ENCODE results near the gene PKM. TPM values are rescaled to one million over a fixed set of nuclear protein-coding genes. Genes with fewer than 3 reads are reported as not detected.
A peak's percentile ranks its signal among the peaks of the same experiment; 100 is the strongest.

PKM gene
- total RNA-seq, 1 donor from 2014 or later = 604 TPM

DNA sequence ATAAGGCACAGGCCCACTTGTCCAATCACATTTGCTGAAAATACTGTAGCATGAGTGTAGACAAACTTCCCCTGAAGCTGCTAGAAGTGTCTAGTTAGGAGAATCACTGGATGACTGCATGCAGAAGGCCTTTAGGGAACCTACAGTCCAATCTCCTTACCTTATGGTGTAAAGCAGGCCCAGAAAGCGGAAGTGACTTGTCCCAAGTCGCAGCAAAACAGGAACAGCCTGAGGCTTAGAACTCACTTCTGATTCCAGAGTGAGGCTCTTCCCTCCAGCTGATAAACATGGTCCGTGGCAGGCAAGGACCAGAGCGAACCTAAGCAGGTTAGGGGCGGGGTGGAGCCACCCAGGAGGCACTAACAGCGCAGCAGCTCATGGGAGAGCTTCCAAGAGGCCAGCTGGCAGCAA lies 35.9 kb downstream of the PKM start:
- H3K4me3 Mint-ChIP-seq (ENCODE audit: unreplicated experiment) = no peak overlapping the region
- peaks cover 24% of the 10 kb centered on the region for H3K36me3 Mint-ChIP-seq (ENCODE audit: low read depth, unreplicated experiment)
- peaks cover 9% of the 10 kb centered on the region for H3K27me3 Mint-ChIP-seq (ENCODE audit: unreplicated experiment)
- H3K9me3 Mint-ChIP-seq (ENCODE audit: unreplicated experiment) = no peaks in the 10 kb centered on the region
- no peak overlapping the region for H3K27ac Mint-ChIP-seq (ENCODE audit: unreplicated experiment)
- H3K4me1 Mint-ChIP-seq (ENCODE audit: unreplicated experiment) = peaks cover 4% of the 10 kb centered on the region
- TF ChIP-seq, protein P1, sequence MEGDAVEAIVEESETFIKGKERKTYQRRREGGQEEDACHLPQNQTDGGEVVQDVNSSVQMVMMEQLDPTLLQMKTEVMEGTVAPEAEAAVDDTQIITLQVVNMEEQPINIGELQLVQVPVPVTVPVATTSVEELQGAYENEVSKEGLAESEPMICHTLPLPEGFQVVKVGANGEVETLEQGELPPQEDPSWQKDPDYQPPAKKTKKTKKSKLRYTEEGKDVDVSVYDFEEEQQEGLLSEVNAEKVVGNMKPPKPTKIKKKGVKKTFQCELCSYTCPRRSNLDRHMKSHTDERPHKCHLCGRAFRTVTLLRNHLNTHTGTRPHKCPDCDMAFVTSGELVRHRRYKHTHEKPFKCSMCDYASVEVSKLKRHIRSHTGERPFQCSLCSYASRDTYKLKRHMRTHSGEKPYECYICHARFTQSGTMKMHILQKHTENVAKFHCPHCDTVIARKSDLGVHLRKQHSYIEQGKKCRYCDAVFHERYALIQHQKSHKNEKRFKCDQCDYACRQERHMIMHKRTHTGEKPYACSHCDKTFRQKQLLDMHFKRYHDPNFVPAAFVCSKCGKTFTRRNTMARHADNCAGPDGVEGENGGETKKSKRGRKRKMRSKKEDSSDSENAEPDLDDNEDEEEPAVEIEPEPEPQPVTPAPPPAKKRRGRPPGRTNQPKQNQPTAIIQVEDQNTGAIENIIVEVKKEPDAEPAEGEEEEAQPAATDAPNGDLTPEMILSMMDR (IDR thresholded peaks at IDR 0.05; ENCODE audit: unreplicated experiment) = no peak
- DNase-seq (ENCODE audit: low spot score) = no peak

DNA sequence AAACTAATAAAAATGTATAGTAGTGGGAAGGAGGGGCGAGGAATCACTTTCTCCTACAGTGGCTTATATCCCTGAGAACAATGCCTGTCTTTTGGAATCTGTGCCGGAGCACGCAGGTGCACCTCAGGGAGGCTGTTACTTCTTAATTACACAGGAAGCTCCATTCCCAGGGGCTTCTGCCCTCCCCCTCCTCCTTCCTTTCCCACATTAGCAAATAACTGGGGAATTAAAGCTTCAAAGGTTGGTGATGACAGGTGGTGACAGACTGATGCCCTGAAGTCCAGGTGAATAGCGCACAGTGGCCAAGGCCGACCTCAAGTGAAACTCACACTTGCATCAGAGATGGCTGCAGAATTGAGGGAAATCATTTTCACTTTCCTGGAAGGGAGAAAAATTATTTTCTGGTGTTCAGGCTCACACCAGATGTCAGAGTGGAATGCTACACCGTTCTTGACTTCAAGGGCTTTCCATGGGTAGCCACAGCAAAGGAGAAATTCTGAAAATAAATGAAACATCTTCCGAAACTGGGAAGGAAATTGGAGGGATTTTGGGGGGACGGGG lies 37.1 kb downstream of the PKM start:
- H3K4me3 Mint-ChIP-seq (ENCODE audit: unreplicated experiment) = no peak overlapping the region
- no peaks in the 10 kb centered on the region for H3K9me3 Mint-ChIP-seq (ENCODE audit: unreplicated experiment)
- no peak overlapping the region for H3K27ac Mint-ChIP-seq (ENCODE audit: unreplicated experiment)
- H3K4me1 Mint-ChIP-seq (ENCODE audit: unreplicated experiment) = peaks cover 4% of the 10 kb centered on the region
- H3K36me3 Mint-ChIP-seq (ENCODE audit: low read depth, unreplicated experiment) = peaks cover 12% of the 10 kb centered on the region
- TF ChIP-seq, protein P1 (IDR thresholded peaks at IDR 0.05; ENCODE audit: unreplicated experiment) = no peak
- DNase-seq (ENCODE audit: low spot score) = no peak
- peaks cover 9% of the 10 kb centered on the region for H3K27me3 Mint-ChIP-seq (ENCODE audit: unreplicated experiment)

DNA sequence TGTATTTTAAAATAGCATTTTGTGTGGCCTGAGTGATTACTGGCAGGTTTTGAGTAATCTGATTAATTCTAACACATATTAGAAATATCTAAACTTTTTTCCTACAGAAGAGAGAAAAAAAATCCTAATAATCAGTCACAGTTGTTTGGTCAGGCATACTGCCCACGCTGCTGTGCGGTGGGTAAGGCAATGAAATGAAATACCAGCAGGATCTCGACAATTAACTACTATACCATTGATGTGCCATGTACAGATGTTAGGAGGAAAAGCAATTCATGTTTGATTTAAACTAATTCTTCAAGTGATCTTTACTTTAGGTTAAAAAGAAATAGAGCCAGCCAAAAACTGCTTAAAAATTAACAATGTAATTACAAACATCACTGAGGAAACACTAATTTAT lies 38.6 kb downstream of the PKM start:
- no peaks in the 10 kb centered on the region for H3K4me1 Mint-ChIP-seq (ENCODE audit: unreplicated experiment)
- H3K27me3 Mint-ChIP-seq (ENCODE audit: unreplicated experiment) = peaks cover 7% of the 10 kb centered on the region

DNA sequence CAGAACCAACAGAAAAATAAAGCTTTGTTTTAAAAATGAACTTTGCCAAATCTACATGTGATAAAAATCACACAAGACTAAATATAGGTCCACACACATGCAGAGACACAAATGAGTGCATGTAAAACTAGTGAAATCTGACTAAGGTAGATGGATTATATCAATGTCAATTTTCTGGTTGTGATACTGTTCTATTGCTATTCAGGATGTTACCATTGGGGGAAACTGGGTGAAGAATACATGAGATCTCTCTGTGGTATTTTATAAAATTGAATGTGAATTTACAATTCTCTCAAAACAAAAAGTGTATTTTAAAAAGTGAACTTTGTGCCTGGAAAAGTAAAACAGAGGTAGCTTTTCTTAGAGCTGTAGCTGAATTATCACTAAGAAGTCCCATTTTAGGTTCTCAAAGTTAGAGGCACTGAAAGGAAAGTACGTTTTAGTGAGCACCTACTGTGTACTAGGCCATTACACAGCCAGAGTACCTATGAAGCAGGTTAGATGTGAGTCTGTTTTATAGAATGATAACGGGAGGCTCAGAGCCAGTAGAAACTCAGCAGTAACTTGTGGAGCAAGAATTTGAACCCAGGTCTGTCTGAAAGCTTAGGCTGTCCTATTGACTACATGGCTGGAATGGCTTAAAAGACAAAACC lies 41.6 kb downstream of the PKM start:
- no peak overlapping the region for H3K27ac Mint-ChIP-seq (ENCODE audit: unreplicated experiment)
- no peaks in the 10 kb centered on the region for H3K36me3 Mint-ChIP-seq (ENCODE audit: low read depth, unreplicated experiment)
- DNase-seq (ENCODE audit: low spot score) = no peak
- no peaks in the 10 kb centered on the region for H3K4me1 Mint-ChIP-seq (ENCODE audit: unreplicated experiment)
- no peaks in the 10 kb centered on the region for H3K9me3 Mint-ChIP-seq (ENCODE audit: unreplicated experiment)
- peaks cover 3% of the 10 kb centered on the region for H3K27me3 Mint-ChIP-seq (ENCODE audit: unreplicated experiment)
- TF ChIP-seq, protein P1 (IDR thresholded peaks at IDR 0.05; ENCODE audit: unreplicated experiment) = no peak
- H3K4me3 Mint-ChIP-seq (ENCODE audit: unreplicated experiment) = no peak overlapping the region

More for the DNA sequence above, 38.6 kb downstream of the PKM start:
- H3K36me3 Mint-ChIP-seq (ENCODE audit: low read depth, unreplicated experiment) = no peaks in the 10 kb centered on the region
- TF ChIP-seq, protein P1 (IDR thresholded peaks at IDR 0.05; ENCODE audit: unreplicated experiment) = no peak
- H3K4me3 Mint-ChIP-seq (ENCODE audit: unreplicated experiment) = no peak overlapping the region
- no peak for DNase-seq (ENCODE audit: low spot score)
- H3K9me3 Mint-ChIP-seq (ENCODE audit: unreplicated experiment) = no peaks in the 10 kb centered on the region
- H3K27ac Mint-ChIP-seq (ENCODE audit: unreplicated experiment) = no peak overlapping the region

DNA sequence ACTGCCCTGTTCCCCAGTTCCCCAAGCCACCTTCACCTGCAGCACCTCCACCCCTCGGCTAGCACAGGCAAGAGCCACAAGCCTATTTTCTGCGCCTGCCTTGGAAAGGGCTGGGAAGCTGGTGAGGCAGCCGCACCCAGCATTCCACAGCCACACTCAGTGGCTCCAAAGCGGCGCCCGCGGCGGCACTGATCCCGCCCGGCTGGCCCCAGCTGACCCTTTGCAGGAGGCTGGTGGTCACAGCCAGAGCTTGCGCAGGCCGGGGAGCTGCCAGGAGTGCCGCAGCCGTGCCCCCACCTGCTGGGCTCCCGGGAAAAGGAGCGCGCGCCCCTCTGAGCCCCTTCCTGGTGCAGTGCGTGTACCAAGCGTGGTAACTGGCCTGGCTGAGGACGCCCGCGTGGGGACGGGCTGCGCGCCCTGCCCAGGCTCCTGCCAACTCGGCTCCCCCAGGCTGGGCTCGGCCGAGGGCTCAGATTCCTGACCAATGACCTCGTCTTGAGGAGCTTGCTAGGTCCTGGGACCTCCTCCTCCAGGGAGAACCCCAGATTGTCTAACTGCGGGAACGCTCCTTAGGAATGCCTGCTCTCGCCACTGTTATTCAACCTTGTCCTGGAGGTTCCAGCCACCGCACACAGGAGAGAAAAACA lies 46.7 kb downstream of the PKM start:
- Mint-ChIP-seq H3K4me1 (ENCODE audit: unreplicated experiment) (peaks cover 9% of the 10 kb centered on the region), H3K4me3 (ENCODE audit: unreplicated experiment) (no peak overlapping the region), H3K9me3 (ENCODE audit: unreplicated experiment) (no peaks in the 10 kb centered on the region), H3K36me3 (ENCODE audit: low read depth, unreplicated experiment) (no peaks in the 10 kb centered on the region), H3K27ac (ENCODE audit: unreplicated experiment) (no peak overlapping the region), H3K27me3 (ENCODE audit: unreplicated experiment) (no peaks in the 10 kb centered on the region)
- peak; percentile 45 for DNase-seq (ENCODE audit: low spot score)
- TF ChIP-seq, protein P1 (IDR thresholded peaks at IDR 0.05; ENCODE audit: unreplicated experiment) = no peak

All from endothelial cell (in vitro differentiated cells).